ENCODE measurements around the gene POR.

- TF ChIP-seq CTCF (IDR thresholded peaks at IDR 0.05; ENCODE audit: control extremely low read depth in 1 of 3, insufficient read depth in 1 of 3, low read depth in 1 of 3, low read length in 3 of 3) (peak; percentile 23 to 53 (median 46); a peak in 2 of 4 replicates), TAF7 (optimal IDR thresholded peaks at IDR 0.05; ENCODE audit: borderline replicate concordance, low read depth, low read length) (no peak), EP300 (IDR thresholded peaks at IDR 0.05; ENCODE audit: borderline replicate concordance in 1 of 2, low read depth in 2 of 2, low read length in 2 of 2) (no peak), MAX (IDR thresholded peaks at IDR 0.05) (no peak), YY1 (IDR thresholded peaks at IDR 0.05; ENCODE audit: low read depth, low read length) (no peak), MAFK (IDR thresholded peaks at IDR 0.05; ENCODE audit: low read depth, low read length) (no peak), POLR2A (IDR thresholded peaks at IDR 0.05; ENCODE audit: control extremely low read depth in 1 of 2, low read depth in 2 of 2, low read length in 2 of 2) (no peak), POLR2AphosphoS5 (IDR thresholded peaks at IDR 0.05; ENCODE audit: low read depth, low read length) (no peak), KDM5A (IDR thresholded peaks at IDR 0.05; ENCODE audit: low read length) (no peak), TCF12 (IDR thresholded peaks at IDR 0.05; ENCODE audit: low read depth, low read length) (no peak)
Observed at GRCh38 chr7:75971961-75972763, 57.2 kb downstream of the POR start.
